GM19043 (cell line): Measurements from ENCODE around the gene SLC9A2.

ENCODE experiments used
- ATAC-seq: cut with Tn5 transposase; IDR thresholded peaks from one replicate; pipeline ENCODE4 v1.9.1; 2021; ENCODE audit warnings: low read depth; ENCODE audit not compliant: unreplicated experiment

The SLC9A2 gene

GRCh38 chr2:102669401-102669800 lies 50.0 kb downstream of the SLC9A2 start:
- no peak for ATAC-seq

GRCh38 chr2:102672107-102672776 lies 52.9 kb downstream of the SLC9A2 start:
- ATAC-seq = no peak

GRCh38 chr2:102674370-102674769 lies 55.0 kb downstream of the SLC9A2 start:
- no peak for ATAC-seq

GRCh38 chr2:102674836-102675235 lies 55.5 kb downstream of the SLC9A2 start:
- ATAC-seq = no peak

GRCh38 chr2:102677244-102678215 lies 58.2 kb downstream of the SLC9A2 start:
- no peak for ATAC-seq

GRCh38 chr2:102678442-102678841 lies 59.1 kb downstream of the SLC9A2 start:
- ATAC-seq = no peak

- peak; percentile 75 for ATAC-seq
Observed at GRCh38 chr2:102686479-102687439, 67.4 kb downstream of the SLC9A2 start.

- ATAC-seq = no peak
Observed at GRCh38 chr2:102690012-102690411, 70.7 kb downstream of the SLC9A2 start.

- no peak for ATAC-seq
Observed at GRCh38 chr2:102696463-102696862, 77.1 kb downstream of the SLC9A2 start.

GRCh38 chr2:102698369-102699111 lies 79.2 kb downstream of the SLC9A2 start:
- no peak for ATAC-seq

- ATAC-seq = no peak
Observed at GRCh38 chr2:102703305-102703704, 84.0 kb downstream of the SLC9A2 start.

- no peak for ATAC-seq
Observed at GRCh38 chr2:102703748-102704147, 84.4 kb downstream of the SLC9A2 start.

- ATAC-seq = no peak
Observed at GRCh38 chr2:102704531-102704930, 85.2 kb downstream of the SLC9A2 start.

- no peak for ATAC-seq
Observed at GRCh38 chr2:102707796-102708695, 88.7 kb downstream of the SLC9A2 start.

- no peak for ATAC-seq
Observed at GRCh38 chr2:102708847-102709559, 89.7 kb downstream of the SLC9A2 start.

GRCh38 chr2:102717308-102718018 lies 98.1 kb downstream of the SLC9A2 start:
- no peak for ATAC-seq
